HEK293 (cell line): ENCODE measurements around the gene LIN7A.

Experiments used
- CTCF ChIA-PET: fragments of 350-600 bp; formaldehyde crosslinking; extraction: SDS; loops from one replicate; lab custom pipeline; 2021; ENCODE audit warnings: antibody characterized with exemption; lab: Yijun Ruan, JAX
- POLR2A ChIA-PET: fragments of 300-600 bp; formaldehyde crosslinking; extraction: SDS; loops from one replicate; lab custom pipeline; 2020; ENCODE audit warnings: antibody characterized with exemption, inconsistent platforms; lab: Yijun Ruan, JAX
- H3K27ac ChIP-seq: fragments of 200-500 bp; sonication (Bioruptor generic); 2 replicates; pipeline ENCODE4 v1.5.1; 2014; ENCODE audit warnings: low read depth, low read length, control low read depth, inconsistent platforms; ENCODE audit errors: extremely low read depth
- H3K36me3 ChIP-seq, 2 experiments: fragments of 200-500 bp in 1 of 2; sonication (Bioruptor generic) in 1 of 2; 1 replicate in 1 of 2; 2 replicates in 1 of 2; pipeline ENCODE4 v1.5.1; 2014 to 2017; ENCODE audit warnings: inconsistent platforms in 2 of 2, low read length in 2 of 2; ENCODE audit not compliant: control insufficient read depth in 2 of 2, insufficient read depth in 1 of 2
- H3K4me1 ChIP-seq: fragments of 200-500 bp; sonication (Bioruptor generic); 2 replicates; pipeline ENCODE4 v1.5.1; 2014; ENCODE audit warnings: mild to moderate bottlenecking, low read length, inconsistent platforms; ENCODE audit not compliant: control insufficient read depth, insufficient read depth
- H3K4me3 ChIP-seq: 2 replicates; pipeline ENCODE4 v1.5.1; 2011; ENCODE audit warnings: low read depth, mild to moderate bottlenecking, control low read depth, low read length, moderate library complexity
- H3K9me3 ChIP-seq: fragments of 200-500 bp; sonication (Bioruptor generic); 2 replicates; pipeline ENCODE4 v1.5.1; 2014; ENCODE audit warnings: low read depth, low read length, inconsistent platforms; ENCODE audit not compliant: control insufficient read depth, insufficient read depth
- GFI1B ChIP-seq: fragments of 450-650 bp; formaldehyde crosslinking; IDR thresholded peaks from 2 replicates; pipeline ENCODE4 v1.5.1; 2016; ENCODE audit warnings: missing biosample characterization, missing genetic modification characterization
- SP7 ChIP-seq: fragments of 450-650 bp; formaldehyde crosslinking; IDR thresholded peaks from 2 replicates; pipeline ENCODE4 v1.5.1; 2016; ENCODE audit warnings: missing biosample characterization, missing genetic modification characterization
- TCF7L2 ChIP-seq: IDR thresholded peaks from 2 replicates; pipeline ENCODE4 v1.6.1; 2011; ENCODE audit warnings: low read depth, mild to moderate bottlenecking, inconsistent platforms, low read length, moderate library complexity, borderline replicate concordance
- ZNF311 ChIP-seq: fragments of 450-650 bp; formaldehyde crosslinking; IDR thresholded peaks from 2 replicates; pipeline ENCODE4 v1.5.1; 2017; ENCODE audit warnings: missing biosample characterization, missing genetic modification characterization, borderline replicate concordance
- ZNF544 ChIP-seq: fragments of 450-650 bp; formaldehyde crosslinking; IDR thresholded peaks from 2 replicates; pipeline ENCODE4 v1.5.0; 2017; ENCODE audit warnings: missing biosample characterization, missing genetic modification characterization
- ZNF837 ChIP-seq: fragments of 450-650 bp; formaldehyde crosslinking; IDR thresholded peaks from 2 replicates; pipeline ENCODE4 v1.5.1; 2016; ENCODE audit warnings: missing biosample characterization, missing genetic modification characterization
- TF ChIP-seq, protein P1 (sequence below): fragments of 450-650 bp; formaldehyde crosslinking; IDR thresholded peaks from 2 replicates; pipeline ENCODE4 v1.5.1; 2016; ENCODE audit warnings: missing biosample characterization, missing genetic modification characterization, borderline replicate concordance
- TF ChIP-seq, protein P2 (sequence below): fragments of 450-650 bp; formaldehyde crosslinking; IDR thresholded peaks from 2 replicates; pipeline ENCODE4 v1.5.1; 2016; ENCODE audit warnings: missing biosample characterization, missing genetic modification characterization
- TF ChIP-seq, protein P3 (sequence below): fragments of 450-650 bp; formaldehyde crosslinking; IDR thresholded peaks from 2 replicates; pipeline ENCODE4 v1.5.1; 2016; ENCODE audit warnings: missing biosample characterization, missing genetic modification characterization
- TF ChIP-seq, protein P4 (sequence below): fragments of 450-650 bp; IDR thresholded peaks from 2 replicates; pipeline ENCODE4 v1.5.1; 2018; ENCODE audit warnings: missing biosample characterization, missing genetic modification characterization

Gene LIN7A

DNA sequence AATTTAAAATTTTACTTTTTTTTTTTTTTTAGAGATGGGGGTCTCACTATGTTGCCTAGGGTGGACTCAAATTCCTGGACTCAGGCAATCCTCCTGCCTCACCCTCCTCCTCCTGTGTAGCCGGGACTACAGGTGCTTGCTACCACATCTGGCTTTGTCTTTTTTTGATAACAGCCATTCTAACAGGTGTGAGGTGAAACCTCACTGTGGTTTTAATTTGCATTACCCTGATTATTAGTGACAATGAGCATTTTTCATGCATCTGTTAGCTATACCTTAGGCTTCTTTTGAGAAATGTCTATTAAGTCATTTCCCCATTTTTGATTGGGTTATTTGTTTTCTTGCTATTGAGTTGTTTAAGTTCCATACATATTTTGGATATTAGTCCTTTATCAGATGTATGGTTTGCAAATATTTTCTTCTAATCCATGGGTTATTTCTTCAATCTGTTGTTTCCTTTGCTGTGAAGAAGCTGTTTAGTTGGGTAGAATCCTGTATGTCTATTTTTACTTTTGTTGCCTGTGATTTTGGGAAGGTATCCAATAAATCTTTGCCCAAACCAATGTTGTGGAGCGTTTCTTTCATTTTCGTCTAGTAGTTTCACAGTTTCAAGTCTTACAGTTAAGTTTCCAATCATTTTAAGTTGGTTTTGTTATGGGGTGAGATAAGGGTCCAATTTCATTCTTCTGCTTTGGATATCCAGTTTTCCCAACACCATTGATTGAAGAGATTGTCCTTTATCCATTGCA, 134.9 kb downstream of the LIN7A start:
- POLR2A ChIA-PET, result no interaction called here
- TF ChIP-seq SP7 (tag by site-specific recombination) (no peak), ZNF837 (tag by site-specific recombination) (no peak), TCF7L2 (no peak), ZNF311 (tag by site-specific recombination) (no peak)
- TF ChIP-seq, protein P1, sequence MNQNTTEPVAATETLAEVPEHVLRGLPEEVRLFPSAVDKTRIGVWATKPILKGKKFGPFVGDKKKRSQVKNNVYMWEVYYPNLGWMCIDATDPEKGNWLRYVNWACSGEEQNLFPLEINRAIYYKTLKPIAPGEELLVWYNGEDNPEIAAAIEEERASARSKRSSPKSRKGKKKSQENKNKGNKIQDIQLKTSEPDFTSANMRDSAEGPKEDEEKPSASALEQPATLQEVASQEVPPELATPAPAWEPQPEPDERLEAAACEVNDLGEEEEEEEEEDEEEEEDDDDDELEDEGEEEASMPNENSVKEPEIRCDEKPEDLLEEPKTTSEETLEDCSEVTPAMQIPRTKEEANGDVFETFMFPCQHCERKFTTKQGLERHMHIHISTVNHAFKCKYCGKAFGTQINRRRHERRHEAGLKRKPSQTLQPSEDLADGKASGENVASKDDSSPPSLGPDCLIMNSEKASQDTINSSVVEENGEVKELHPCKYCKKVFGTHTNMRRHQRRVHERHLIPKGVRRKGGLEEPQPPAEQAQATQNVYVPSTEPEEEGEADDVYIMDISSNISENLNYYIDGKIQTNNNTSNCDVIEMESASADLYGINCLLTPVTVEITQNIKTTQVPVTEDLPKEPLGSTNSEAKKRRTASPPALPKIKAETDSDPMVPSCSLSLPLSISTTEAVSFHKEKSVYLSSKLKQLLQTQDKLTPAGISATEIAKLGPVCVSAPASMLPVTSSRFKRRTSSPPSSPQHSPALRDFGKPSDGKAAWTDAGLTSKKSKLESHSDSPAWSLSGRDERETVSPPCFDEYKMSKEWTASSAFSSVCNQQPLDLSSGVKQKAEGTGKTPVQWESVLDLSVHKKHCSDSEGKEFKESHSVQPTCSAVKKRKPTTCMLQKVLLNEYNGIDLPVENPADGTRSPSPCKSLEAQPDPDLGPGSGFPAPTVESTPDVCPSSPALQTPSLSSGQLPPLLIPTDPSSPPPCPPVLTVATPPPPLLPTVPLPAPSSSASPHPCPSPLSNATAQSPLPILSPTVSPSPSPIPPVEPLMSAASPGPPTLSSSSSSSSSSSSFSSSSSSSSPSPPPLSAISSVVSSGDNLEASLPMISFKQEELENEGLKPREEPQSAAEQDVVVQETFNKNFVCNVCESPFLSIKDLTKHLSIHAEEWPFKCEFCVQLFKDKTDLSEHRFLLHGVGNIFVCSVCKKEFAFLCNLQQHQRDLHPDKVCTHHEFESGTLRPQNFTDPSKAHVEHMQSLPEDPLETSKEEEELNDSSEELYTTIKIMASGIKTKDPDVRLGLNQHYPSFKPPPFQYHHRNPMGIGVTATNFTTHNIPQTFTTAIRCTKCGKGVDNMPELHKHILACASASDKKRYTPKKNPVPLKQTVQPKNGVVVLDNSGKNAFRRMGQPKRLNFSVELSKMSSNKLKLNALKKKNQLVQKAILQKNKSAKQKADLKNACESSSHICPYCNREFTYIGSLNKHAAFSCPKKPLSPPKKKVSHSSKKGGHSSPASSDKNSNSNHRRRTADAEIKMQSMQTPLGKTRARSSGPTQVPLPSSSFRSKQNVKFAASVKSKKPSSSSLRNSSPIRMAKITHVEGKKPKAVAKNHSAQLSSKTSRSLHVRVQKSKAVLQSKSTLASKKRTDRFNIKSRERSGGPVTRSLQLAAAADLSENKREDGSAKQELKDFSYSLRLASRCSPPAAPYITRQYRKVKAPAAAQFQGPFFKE (tag by site-specific recombination), result no peak
- TF ChIP-seq, protein P2, sequence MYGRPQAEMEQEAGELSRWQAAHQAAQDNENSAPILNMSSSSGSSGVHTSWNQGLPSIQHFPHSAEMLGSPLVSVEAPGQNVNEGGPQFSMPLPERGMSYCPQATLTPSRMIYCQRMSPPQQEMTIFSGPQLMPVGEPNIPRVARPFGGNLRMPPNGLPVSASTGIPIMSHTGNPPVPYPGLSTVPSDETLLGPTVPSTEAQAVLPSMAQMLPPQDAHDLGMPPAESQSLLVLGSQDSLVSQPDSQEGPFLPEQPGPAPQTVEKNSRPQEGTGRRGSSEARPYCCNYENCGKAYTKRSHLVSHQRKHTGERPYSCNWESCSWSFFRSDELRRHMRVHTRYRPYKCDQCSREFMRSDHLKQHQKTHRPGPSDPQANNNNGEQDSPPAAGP (tag by site-specific recombination), result no peak
- TF ChIP-seq, all 188 proteins: peak for 0
- H3K27ac ChIP-seq, result no peak overlapping the region
- CTCF ChIA-PET, result interaction anchor here (0.9 kb wide), 1 partner anchor 35 kb away, joined by 4 read pairs; no protein-coding TSS in a partner anchor
- H3K36me3 ChIP-seq, result no peaks in the 10 kb centered on the region
- no peaks in the 10 kb centered on the region for H3K9me3 ChIP-seq
- H3K4me1 ChIP-seq, result no peaks in the 10 kb centered on the region
- H3K4me3 ChIP-seq, result no peak overlapping the region

DNA sequence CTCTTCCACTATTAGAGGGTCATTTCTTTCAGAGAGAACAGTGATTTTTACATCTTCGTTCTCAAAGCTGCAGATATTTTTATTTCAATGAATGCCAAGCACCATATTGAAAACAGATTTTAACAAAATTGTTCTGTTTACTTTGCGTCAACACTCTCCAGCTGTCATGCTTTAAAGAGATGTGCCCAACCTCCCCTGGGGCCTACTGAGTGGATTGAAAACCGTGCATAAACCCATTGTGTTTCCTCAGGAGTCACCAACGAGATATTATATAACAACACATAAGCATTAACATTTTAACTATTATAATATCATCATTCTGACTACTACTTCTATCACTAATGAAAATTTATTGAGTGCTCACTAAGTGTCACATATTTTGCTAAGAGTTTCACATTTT, 139.5 kb downstream of the LIN7A start:
- Histone ChIP-seq H3K9me3 (no peaks in the 10 kb centered on the region), H3K27ac (no peak overlapping the region), H3K4me3 (no peak overlapping the region), H3K36me3 (no peaks in the 10 kb centered on the region), H3K4me1 (no peaks in the 10 kb centered on the region)
- TF ChIP-seq, protein P3, sequence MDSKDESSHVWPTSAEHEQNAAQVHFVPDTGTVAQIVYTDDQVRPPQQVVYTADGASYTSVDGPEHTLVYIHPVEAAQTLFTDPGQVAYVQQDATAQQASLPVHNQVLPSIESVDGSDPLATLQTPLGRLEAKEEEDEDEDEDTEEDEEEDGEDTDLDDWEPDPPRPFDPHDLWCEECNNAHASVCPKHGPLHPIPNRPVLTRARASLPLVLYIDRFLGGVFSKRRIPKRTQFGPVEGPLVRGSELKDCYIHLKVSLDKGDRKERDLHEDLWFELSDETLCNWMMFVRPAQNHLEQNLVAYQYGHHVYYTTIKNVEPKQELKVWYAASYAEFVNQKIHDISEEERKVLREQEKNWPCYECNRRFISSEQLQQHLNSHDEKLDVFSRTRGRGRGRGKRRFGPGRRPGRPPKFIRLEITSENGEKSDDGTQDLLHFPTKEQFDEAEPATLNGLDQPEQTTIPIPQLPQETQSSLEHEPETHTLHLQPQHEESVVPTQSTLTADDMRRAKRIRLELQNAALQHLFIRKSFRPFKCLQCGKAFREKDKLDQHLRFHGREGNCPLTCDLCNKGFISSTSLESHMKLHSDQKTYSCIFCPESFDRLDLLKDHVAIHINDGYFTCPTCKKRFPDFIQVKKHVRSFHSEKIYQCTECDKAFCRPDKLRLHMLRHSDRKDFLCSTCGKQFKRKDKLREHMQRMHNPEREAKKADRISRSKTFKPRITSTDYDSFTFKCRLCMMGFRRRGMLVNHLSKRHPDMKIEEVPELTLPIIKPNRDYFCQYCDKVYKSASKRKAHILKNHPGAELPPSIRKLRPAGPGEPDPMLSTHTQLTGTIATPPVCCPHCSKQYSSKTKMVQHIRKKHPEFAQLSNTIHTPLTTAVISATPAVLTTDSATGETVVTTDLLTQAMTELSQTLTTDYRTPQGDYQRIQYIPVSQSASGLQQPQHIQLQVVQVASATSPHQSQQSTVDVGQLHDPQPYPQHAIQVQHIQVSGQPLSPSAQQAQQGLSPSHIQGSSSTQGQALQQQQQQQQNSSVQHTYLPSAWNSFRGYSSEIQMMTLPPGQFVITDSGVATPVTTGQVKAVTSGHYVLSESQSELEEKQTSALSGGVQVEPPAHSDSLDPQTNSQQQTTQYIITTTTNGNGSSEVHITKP (tag by site-specific recombination), result no peak
- ChIA-PET POLR2A (no interaction called here), CTCF (no interaction called here)

DNA sequence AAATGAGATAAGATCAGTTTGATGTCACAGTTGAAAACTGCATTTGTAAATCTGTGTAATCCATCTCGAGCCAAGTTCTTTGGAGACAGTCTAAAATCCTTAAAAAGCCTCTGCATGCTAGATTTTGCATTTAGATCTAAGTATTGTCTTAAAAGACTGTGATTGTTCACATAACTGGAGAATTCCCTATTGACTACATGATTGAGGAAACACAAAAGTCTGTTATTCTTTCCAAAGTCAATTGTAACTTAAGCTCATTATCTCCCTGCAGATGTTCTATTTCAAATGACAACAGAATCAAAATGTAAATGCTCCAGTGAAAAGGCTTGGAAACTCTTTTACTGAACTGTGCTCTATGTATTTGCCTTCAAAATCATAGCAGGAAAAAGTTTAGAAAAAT, 143.2 kb downstream of the LIN7A start:
- Histone ChIP-seq H3K9me3 (no peaks in the 10 kb centered on the region), H3K27ac (no peak overlapping the region), H3K4me1 (no peaks in the 10 kb centered on the region), H3K36me3 (no peaks in the 10 kb centered on the region), H3K4me3 (no peak overlapping the region)
- ChIA-PET POLR2A (no interaction called here), CTCF (interaction anchor here (0.6 kb wide), 1 partner anchor 11 kb away, joined by 3 read pairs; no protein-coding TSS in a partner anchor)
- TF ChIP-seq GFI1B (tag by site-specific recombination), result no peak
- TF ChIP-seq, protein P4, sequence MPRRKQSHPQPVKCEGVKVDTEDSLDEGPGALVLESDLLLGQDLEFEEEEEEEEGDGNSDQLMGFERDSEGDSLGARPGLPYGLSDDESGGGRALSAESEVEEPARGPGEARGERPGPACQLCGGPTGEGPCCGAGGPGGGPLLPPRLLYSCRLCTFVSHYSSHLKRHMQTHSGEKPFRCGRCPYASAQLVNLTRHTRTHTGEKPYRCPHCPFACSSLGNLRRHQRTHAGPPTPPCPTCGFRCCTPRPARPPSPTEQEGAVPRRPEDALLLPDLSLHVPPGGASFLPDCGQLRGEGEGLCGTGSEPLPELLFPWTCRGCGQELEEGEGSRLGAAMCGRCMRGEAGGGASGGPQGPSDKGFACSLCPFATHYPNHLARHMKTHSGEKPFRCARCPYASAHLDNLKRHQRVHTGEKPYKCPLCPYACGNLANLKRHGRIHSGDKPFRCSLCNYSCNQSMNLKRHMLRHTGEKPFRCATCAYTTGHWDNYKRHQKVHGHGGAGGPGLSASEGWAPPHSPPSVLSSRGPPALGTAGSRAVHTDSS (tag by site-specific recombination), result no peak
- TF ChIP-seq ZNF544 (tag by site-specific recombination), result no peak
